OCI-LY1 (cell line): ENCODE results near the gene PRRC2B.

ENCODE experiments used
- CTCF ChIP-seq: fragments of 200-600 bp; sonication (generic), shearing (Covaris generic); IDR thresholded peaks from 2 replicates; pipeline ENCODE4 v1.5.1; 2017; ENCODE audit warnings: mild to moderate bottlenecking, antibody characterized with exemption, low read length, moderate library complexity, mixed read lengths
- EZH2 ChIP-seq: fragments of 200-600 bp; sonication (generic), shearing (Covaris generic); IDR thresholded peaks from 2 replicates; pipeline ENCODE4 v1.8.0; 2017; ENCODE audit warnings: borderline replicate concordance, mixed run types, mild to moderate bottlenecking, antibody characterized with exemption, low read length, moderate library complexity, mixed read lengths

GRCh38 chr9:131454028-131454427 is 60.1 kb downstream of the PRRC2B start:
- TF ChIP-seq CTCF (no peak), EZH2 (no peak)
